A673 (cell line): Measurements from ENCODE around the gene H1-8. TPM values are rescaled to one million over a fixed set of nuclear protein-coding genes. Genes with fewer than 3 reads are reported as not detected.

Experiments
- BruUV-seq: library from RNA; stranded (reverse); fragments of 400-500 nt; replicated peaks from 2 replicates; lab custom pipeline; 2021; lab: Mats Ljungman, UMichigan
- CTCF ChIA-PET: fragments of 300-600 bp; sonication (Branson Sonifier 250); formaldehyde crosslinking; loops from one replicate; lab custom pipeline; 2022; ENCODE audit warnings: antibody characterized with exemption; lab: Charles Lee
- POLR2A ChIA-PET: fragments of 300-600 bp; sonication (Branson Sonifier 250); formaldehyde crosslinking; loops from one replicate; lab custom pipeline; 2022; ENCODE audit warnings: antibody characterized with exemption; ENCODE audit not compliant: low non-redundant PET; lab: Charles Lee
- DNase-seq: peaks from one replicate; pipeline ENCODE4 v3.0.0-alpha.2; 2015; ENCODE audit warnings: low spot score
- H3K27ac ChIP-seq: fragments of 200-600 bp; sonication (generic); 2 replicates; pipeline ENCODE4 v1.5.1; 2016; ENCODE audit warnings: mixed run types, low read depth, mild to moderate bottlenecking, mixed read lengths, antibody characterized with exemption, low read length; ENCODE audit not compliant: poor library complexity, severe bottlenecking
- H3K27me3 ChIP-seq: fragments of 200-600 bp; sonication (generic); replicated peaks from 2 replicates; pipeline ENCODE4 v1.6.1; 2017; ENCODE audit warnings: mixed run types, low read depth, mild to moderate bottlenecking, mixed read lengths, antibody characterized with exemption, low read length; ENCODE audit not compliant: insufficient read depth, poor library complexity
- H3K36me3 ChIP-seq: fragments of 200-600 bp; sonication (generic); 2 replicates; pipeline ENCODE4 v1.6.1; 2016; ENCODE audit warnings: mixed run types, mild to moderate bottlenecking, mixed read lengths, antibody characterized with exemption, low read length; ENCODE audit not compliant: insufficient read depth, poor library complexity, severe bottlenecking
- H3K4me1 ChIP-seq: fragments of 200-600 bp; sonication (generic); 2 replicates; pipeline ENCODE4 v1.6.1; 2017; ENCODE audit warnings: mixed run types, mild to moderate bottlenecking, mixed read lengths, antibody characterized with exemption, low read length; ENCODE audit not compliant: insufficient read depth, poor library complexity, severe bottlenecking
- H3K4me3 ChIP-seq: fragments of 200-600 bp; sonication (generic); 2 replicates; pipeline ENCODE4 v1.5.1; 2016; ENCODE audit warnings: low read depth, mixed run types, mild to moderate bottlenecking, mixed read lengths, low read length; ENCODE audit not compliant: poor library complexity, severe bottlenecking
- H3K9me3 ChIP-seq: fragments of 200-600 bp; sonication (generic); 2 replicates; pipeline ENCODE4 v1.6.1; 2016; ENCODE audit warnings: mixed run types, low read depth, mild to moderate bottlenecking, mixed read lengths, antibody characterized with exemption, low read length; ENCODE audit not compliant: poor library complexity, severe bottlenecking
- CTCF ChIP-seq: fragments of 300-800, 200-600 bp; sonication (generic); conservative IDR thresholded peaks from 2 replicates; pipeline ENCODE4 v1.5.1; 2017; ENCODE audit warnings: low read depth, mild to moderate bottlenecking, antibody characterized with exemption, low read length, moderate library complexity, mixed read lengths
- EZH2 ChIP-seq: fragments of 200-600 bp; sonication (generic); IDR thresholded peaks from 2 replicates; pipeline ENCODE4 v1.6.1; 2017; ENCODE audit warnings: borderline replicate concordance, low read depth, mild to moderate bottlenecking, mixed read lengths, antibody characterized with exemption, low read length; ENCODE audit not compliant: poor library complexity, severe bottlenecking
- intact Hi-C: fragments of 100-400 bp; cut with micrococcal nuclease; formaldehyde crosslinking; loops from one replicate; pipeline ENCODE4 v1.10.0; 2022; ENCODE audit not compliant: unreplicated experiment
- total RNA-seq: library from RNA; stranded (reverse); gene quantifications from 2 replicates; pipeline ENCODE4 v1.2.3, GENCODE V29; 2021

The H1-8 gene
- total RNA-seq, 1 experiment from 2014 or later, result not detected

- TF ChIP-seq CTCF, result no peak
- TF ChIP-seq EZH2, result no peak
- DNase-seq, result no peak
- BruUV-seq, result no TSS peak
- POLR2A ChIA-PET, result no interaction called here
- intact Hi-C loops, result no loop called here
- Histone ChIP-seq H3K4me1 (peaks cover 8% of the 10 kb centered on the region), H3K9me3 (no peaks in the 10 kb centered on the region), H3K27me3 (no peaks in the 10 kb centered on the region), H3K36me3 (no peaks in the 10 kb centered on the region), H3K4me3 (no peak overlapping the region), H3K27ac (no peak overlapping the region)
- CTCF ChIA-PET, result no interaction called here
Observed at GRCh38 chr3:129552287-129553050, 9.5 kb downstream of the H1-8 start.

- Histone ChIP-seq H3K27me3 (no peaks in the 10 kb centered on the region), H3K27ac (no peak overlapping the region), H3K4me3 (no peak overlapping the region), H3K36me3 (no peaks in the 10 kb centered on the region), H3K4me1 (peaks cover 8% of the 10 kb centered on the region), H3K9me3 (no peaks in the 10 kb centered on the region)
- no peak for DNase-seq
- no peak for TF ChIP-seq EZH2
- TF ChIP-seq CTCF, result no peak
- intact Hi-C loops, result no loop called here
- ChIA-PET CTCF (no interaction called here), POLR2A (no interaction called here)
- no TSS peak for BruUV-seq
Observed at GRCh38 chr3:129553171-129553570, 10.2 kb downstream of the H1-8 start.

- BruUV-seq, result no TSS peak
- Histone ChIP-seq H3K9me3 (no peaks in the 10 kb centered on the region), H3K4me3 (no peak overlapping the region), H3K36me3 (no peaks in the 10 kb centered on the region), H3K27me3 (no peaks in the 10 kb centered on the region), H3K27ac (no peak overlapping the region), H3K4me1 (peaks cover 8% of the 10 kb centered on the region)
- no peak for DNase-seq
- CTCF ChIA-PET, result no interaction called here
- intact Hi-C loops, result no loop called here
- POLR2A ChIA-PET, result no interaction called here
- TF ChIP-seq EZH2 (no peak), CTCF (no peak)
Observed at GRCh38 chr3:129553719-129554118, 10.7 kb downstream of the H1-8 start.
